GM13976 (cell line): ENCODE data around the gene SMARCD1.

ENCODE experiments used
- DNase-seq: peaks from one replicate; pipeline ENCODE4 v3.0.0; 2012; ENCODE audit warnings: low spot score
- CTCF ChIP-seq: IDR thresholded peaks from 2 replicates; pipeline ENCODE4 v1.5.1; 2012; ENCODE audit warnings: borderline replicate concordance, mild to moderate bottlenecking; ENCODE audit not compliant: insufficient read depth; ENCODE audit errors: extremely low read depth, missing control alignments, control extremely low read depth
- in situ Hi-C: fragments of 300-500 bp; cut with MboI; formaldehyde crosslinking; loops from one replicate; pipeline ENCODE4 v1.12.0; 2022; ENCODE audit warnings: low sequenced_read_pairs, mixed read lengths, inconsistent platforms; ENCODE audit not compliant: unreplicated experiment

SMARCD1 gene

GRCh38 chr12:50050410-50051098, 34.6 kb upstream of the SMARCD1 start:
- no peak for TF ChIP-seq CTCF
- in situ Hi-C loops: loop anchor here (10.0 kb wide), 1 partner anchor 76 kb away; the partner anchor contains the start of gene AQP6
- no peak for DNase-seq

GRCh38 chr12:50051101-50051806, 33.9 kb upstream of the SMARCD1 start:
- DNase-seq: no peak
- no peak for TF ChIP-seq CTCF
- in situ Hi-C loops: loop anchor here (10.0 kb wide), 1 partner anchor 76 kb away; the partner anchor contains the start of gene AQP6

GRCh38 chr12:50052544-50052943, 32.6 kb upstream of the SMARCD1 start:
- DNase-seq: no peak

GRCh38 chr12:50052964-50053363, 32.2 kb upstream of the SMARCD1 start:
- no peak for TF ChIP-seq CTCF
- in situ Hi-C loops: loop anchor here (10.0 kb wide), 1 partner anchor 78 kb away; the partner anchor contains the start of gene AQP6
- DNase-seq: no peak

More at GRCh38 chr12:50052544-50052943, 32.6 kb upstream of the SMARCD1 start:
- TF ChIP-seq CTCF: no peak
- in situ Hi-C loops: loop anchor here (10.0 kb wide), 1 partner anchor 78 kb away; the partner anchor contains the start of gene AQP6

GRCh38 chr12:50053583-50053982, 31.6 kb upstream of the SMARCD1 start:
- in situ Hi-C loops: loop anchor here (10.0 kb wide), 1 partner anchor 79 kb away; the partner anchor contains the start of gene AQP6
- no peak for TF ChIP-seq CTCF
- no peak for DNase-seq

GRCh38 chr12:50055831-50056638, 29.1 kb upstream of the SMARCD1 start:
- in situ Hi-C loops: loop anchor here (10.0 kb wide), 1 partner anchor 81 kb away; the partner anchor contains the start of gene AQP6
- peak; percentile 97 for TF ChIP-seq CTCF
- DNase-seq: peak; percentile 86
